Measurements from ENCODE around the gene TRAPPC2. TPM values are rescaled to one million over a fixed set of nuclear protein-coding genes. Genes with fewer than 3 reads are reported as not detected.
"Not testable (repeated sequence)": the region's sequence is repeated elsewhere in the genome, so short reads cannot be mapped to it uniquely, and the experiment has no call there.

TRAPPC2 gene
- total RNA-seq, 1 donor from 2014 or later, result 12.4 TPM

DNA sequence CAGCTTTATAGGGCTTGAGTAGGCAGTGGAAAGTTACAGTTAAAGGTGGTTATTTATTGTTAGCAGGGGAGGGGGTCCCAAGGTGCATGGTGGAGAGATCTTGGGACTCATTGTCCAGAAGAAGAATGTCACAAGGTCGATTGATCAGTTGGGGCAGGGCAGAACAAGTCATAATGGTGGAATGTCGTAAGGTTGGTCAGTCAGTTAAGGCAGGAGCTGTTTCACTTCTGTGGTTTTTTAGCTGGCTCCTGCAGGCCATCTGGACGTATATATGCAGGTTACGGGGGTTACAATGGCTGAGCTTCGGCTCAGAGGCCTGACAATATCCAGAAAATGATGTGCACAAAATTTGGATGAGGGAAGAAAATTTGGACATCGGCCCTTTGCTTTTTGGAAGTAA lies 7.3 kb upstream of the TRAPPC2 start:
- Mint-ChIP-seq H3K36me3 (ENCODE audit: low read depth, unreplicated experiment) (no peaks in the 10 kb centered on the region), H3K4me3 (ENCODE audit: unreplicated experiment) (no peak overlapping the region), H3K27ac (ENCODE audit: unreplicated experiment) (no peak overlapping the region), H3K27me3 (ENCODE audit: unreplicated experiment) (no peaks in the 10 kb centered on the region), H3K9me3 (ENCODE audit: unreplicated experiment) (no peaks in the 10 kb centered on the region), H3K4me1 (ENCODE audit: unreplicated experiment) (no peaks in the 10 kb centered on the region)
- TF ChIP-seq, protein P1, sequence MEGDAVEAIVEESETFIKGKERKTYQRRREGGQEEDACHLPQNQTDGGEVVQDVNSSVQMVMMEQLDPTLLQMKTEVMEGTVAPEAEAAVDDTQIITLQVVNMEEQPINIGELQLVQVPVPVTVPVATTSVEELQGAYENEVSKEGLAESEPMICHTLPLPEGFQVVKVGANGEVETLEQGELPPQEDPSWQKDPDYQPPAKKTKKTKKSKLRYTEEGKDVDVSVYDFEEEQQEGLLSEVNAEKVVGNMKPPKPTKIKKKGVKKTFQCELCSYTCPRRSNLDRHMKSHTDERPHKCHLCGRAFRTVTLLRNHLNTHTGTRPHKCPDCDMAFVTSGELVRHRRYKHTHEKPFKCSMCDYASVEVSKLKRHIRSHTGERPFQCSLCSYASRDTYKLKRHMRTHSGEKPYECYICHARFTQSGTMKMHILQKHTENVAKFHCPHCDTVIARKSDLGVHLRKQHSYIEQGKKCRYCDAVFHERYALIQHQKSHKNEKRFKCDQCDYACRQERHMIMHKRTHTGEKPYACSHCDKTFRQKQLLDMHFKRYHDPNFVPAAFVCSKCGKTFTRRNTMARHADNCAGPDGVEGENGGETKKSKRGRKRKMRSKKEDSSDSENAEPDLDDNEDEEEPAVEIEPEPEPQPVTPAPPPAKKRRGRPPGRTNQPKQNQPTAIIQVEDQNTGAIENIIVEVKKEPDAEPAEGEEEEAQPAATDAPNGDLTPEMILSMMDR (IDR thresholded peaks at IDR 0.05; ENCODE audit: unreplicated experiment), result no peak
- DNase-seq (ENCODE audit: low spot score), result no peak

DNA sequence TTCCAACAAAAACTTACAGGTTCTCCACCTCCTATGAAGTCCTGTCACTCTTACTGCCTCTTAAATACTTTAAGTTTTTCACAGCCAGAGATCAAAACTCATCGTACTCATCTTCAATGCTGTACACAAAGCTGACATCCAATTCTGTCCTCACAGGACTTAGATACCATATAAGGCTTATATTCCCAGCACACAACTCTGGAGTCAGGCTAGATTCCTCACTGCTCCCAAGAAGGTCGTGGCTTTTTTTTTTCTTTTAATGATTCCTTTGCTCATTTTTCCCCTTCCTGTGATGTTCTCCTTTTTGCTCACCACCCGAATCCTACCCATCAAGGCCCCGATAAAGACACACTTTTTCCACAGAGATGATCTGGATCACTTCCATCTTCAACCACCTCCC lies 914 bp downstream of the TRAPPC2 start:
- no peaks in the 10 kb centered on the region for H3K9me3 Mint-ChIP-seq (ENCODE audit: unreplicated experiment)
- H3K4me3 Mint-ChIP-seq (ENCODE audit: unreplicated experiment), result peak overlapping the region; percentile 91
- TF ChIP-seq, protein P1 (IDR thresholded peaks at IDR 0.05; ENCODE audit: unreplicated experiment), result no peak
- no peak for DNase-seq (ENCODE audit: low spot score)
- H3K27me3 Mint-ChIP-seq (ENCODE audit: unreplicated experiment), result peaks cover 2% of the 10 kb centered on the region
- peaks cover 16% of the 10 kb centered on the region for H3K4me1 Mint-ChIP-seq (ENCODE audit: unreplicated experiment)
- peaks cover 3% of the 10 kb centered on the region for H3K36me3 Mint-ChIP-seq (ENCODE audit: low read depth, unreplicated experiment)
- H3K27ac Mint-ChIP-seq (ENCODE audit: unreplicated experiment), result peak overlapping the region; percentile 76

DNA sequence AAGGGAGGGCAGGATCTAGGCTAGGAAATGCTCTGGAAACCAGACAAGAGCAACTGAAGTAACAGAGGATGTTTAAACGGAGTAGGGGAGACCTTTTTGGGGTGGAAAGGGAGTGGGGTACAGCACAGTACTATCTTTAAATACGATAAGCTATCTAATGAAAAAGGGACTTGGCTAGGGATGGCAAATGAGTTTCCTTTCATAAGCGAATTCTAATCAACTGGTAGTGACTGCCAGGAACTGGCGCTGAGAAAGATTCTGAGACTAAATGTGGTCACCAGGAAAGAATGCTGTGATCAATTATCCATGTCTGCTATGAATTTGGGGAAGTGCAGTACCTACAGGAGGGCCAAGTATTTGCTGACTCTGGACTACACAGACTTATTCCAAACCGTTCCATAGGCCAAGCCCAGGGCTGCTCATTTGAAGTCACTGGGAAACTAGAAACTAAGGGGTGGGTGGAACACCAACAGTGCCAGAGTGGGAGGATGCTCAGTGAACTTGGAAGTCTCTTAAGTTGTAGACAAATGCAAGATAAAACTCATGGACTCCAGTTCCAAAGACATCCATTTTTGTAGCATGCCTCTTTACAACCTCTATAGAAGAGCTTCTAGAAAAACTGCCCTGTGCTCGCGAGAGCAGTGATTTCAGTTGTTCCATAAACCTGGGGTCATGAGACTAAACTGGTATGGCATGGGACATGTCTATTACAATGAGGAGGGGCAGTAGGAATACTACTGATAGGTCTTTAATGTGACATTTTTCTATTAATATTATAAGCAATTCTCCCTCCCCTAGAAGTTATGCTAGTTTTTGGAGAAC lies 2.0 kb downstream of the TRAPPC2 start:
- DNase-seq (ENCODE audit: low spot score), result no peak
- Mint-ChIP-seq H3K27ac (ENCODE audit: unreplicated experiment) (peak overlapping the region; percentile 14), H3K9me3 (ENCODE audit: unreplicated experiment) (no peaks in the 10 kb centered on the region), H3K27me3 (ENCODE audit: unreplicated experiment) (peaks cover 2% of the 10 kb centered on the region), H3K36me3 (ENCODE audit: low read depth, unreplicated experiment) (peaks cover 3% of the 10 kb centered on the region), H3K4me3 (ENCODE audit: unreplicated experiment) (peak overlapping the region; percentile 91), H3K4me1 (ENCODE audit: unreplicated experiment) (peaks cover 16% of the 10 kb centered on the region)
- TF ChIP-seq, protein P1 (IDR thresholded peaks at IDR 0.05; ENCODE audit: unreplicated experiment), result no peak

DNA sequence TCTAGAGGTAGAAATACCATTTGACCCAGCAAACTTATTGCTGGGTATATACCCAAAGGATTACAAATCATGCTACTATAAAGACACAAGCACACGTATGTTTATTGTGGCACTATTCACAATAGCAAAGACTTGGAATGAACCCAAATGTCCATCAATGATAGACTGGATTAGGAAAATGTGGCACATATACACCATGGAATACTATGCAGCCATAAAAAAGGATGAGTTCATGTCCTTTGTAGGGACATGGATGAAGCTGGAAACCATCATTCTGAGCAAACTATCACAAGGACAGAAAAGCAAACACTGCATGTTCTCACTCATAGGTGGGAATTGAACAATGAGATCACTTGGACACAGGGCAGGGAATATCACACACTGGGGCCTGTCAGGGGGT lies 3.9 kb downstream of the TRAPPC2 start:
- not testable (repeated sequence) for H3K4me3 Mint-ChIP-seq (ENCODE audit: unreplicated experiment); H3K27ac Mint-ChIP-seq (ENCODE audit: unreplicated experiment); H3K27me3 Mint-ChIP-seq (ENCODE audit: unreplicated experiment); DNase-seq (ENCODE audit: low spot score); H3K36me3 Mint-ChIP-seq (ENCODE audit: low read depth, unreplicated experiment); H3K9me3 Mint-ChIP-seq (ENCODE audit: unreplicated experiment)
- peaks cover 16% of the 10 kb centered on the region for H3K4me1 Mint-ChIP-seq (ENCODE audit: unreplicated experiment)

DNA sequence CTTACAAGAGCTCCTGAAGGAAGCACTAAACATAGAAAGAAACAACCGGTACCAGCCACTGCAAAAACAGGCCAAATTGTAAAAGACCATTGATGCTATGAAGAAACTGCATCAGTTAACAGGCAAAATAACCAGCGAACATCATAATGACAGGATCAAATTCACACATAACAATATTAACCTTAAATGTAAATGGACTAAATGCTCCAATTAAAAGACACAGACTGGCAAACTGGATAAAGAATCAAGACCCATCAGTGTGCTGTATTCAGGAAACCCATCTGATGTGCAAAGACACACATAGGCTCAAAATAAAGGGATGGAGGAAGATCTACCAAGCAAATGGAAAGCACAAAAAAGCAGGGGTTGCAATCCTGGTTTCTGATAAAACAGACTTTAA lies 7.8 kb downstream of the TRAPPC2 start:
- DNase-seq (ENCODE audit: low spot score); H3K4me1 Mint-ChIP-seq (ENCODE audit: unreplicated experiment); H3K9me3 Mint-ChIP-seq (ENCODE audit: unreplicated experiment); H3K27ac Mint-ChIP-seq (ENCODE audit: unreplicated experiment); H3K27me3 Mint-ChIP-seq (ENCODE audit: unreplicated experiment); H3K4me3 Mint-ChIP-seq (ENCODE audit: unreplicated experiment): not testable (repeated sequence)
- peaks cover 13% of the 10 kb centered on the region for H3K36me3 Mint-ChIP-seq (ENCODE audit: low read depth, unreplicated experiment)

DNA sequence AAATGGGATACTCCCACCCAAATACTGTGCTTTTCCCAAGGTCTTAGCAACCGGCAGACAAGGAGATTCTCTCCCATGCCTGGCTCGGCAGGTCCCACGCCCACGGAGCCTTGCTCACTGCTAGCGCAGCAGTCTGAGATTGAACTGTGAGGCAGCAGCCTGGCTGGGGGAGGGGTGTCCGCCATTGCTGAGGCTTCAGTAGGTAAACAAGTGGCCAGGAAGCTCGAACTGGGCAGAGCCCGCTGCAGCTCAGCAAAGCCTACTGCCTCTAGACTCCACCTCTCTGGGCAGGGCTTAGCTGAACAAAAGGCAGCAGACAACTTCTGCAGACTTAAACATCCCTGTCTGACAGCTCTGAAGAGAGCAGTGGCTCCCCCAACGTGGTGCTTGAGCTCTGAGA lies 9.5 kb downstream of the TRAPPC2 start:
- H3K27ac Mint-ChIP-seq (ENCODE audit: unreplicated experiment); H3K4me1 Mint-ChIP-seq (ENCODE audit: unreplicated experiment); H3K4me3 Mint-ChIP-seq (ENCODE audit: unreplicated experiment); H3K9me3 Mint-ChIP-seq (ENCODE audit: unreplicated experiment); H3K36me3 Mint-ChIP-seq (ENCODE audit: low read depth, unreplicated experiment); H3K27me3 Mint-ChIP-seq (ENCODE audit: unreplicated experiment); DNase-seq (ENCODE audit: low spot score): not testable (repeated sequence)

Data from endothelial cell (in vitro differentiated cells).